Activated naive CD4-positive, alpha-beta T cell treated with anti-CD3 and anti-CD28 coated beads, Interleukin-2, amount 50 U/mL, for 72 hours (primary cell): ENCODE data around the gene SLC37A1. TPM values are rescaled to one million over a fixed set of nuclear protein-coding genes. Genes with fewer than 3 reads are reported as not detected.
A peak's percentile ranks its signal among the peaks of the same experiment; 100 is the strongest.
"Not testable (repeated sequence)": the region's sequence is repeated elsewhere in the genome, so short reads cannot be mapped to it uniquely, and the experiment has no call there.

Experiments
- ATAC-seq, 2 donors: fragments of 150-1000 bp; cut with Tn5 transposase; 2 replicates each; pipeline ENCODE4 v1.10.0; 2021; ENCODE audit warnings: mild to moderate bottlenecking in 2 of 2, moderate library complexity in 2 of 2
- DNase-seq, 2 donors: peaks; one replicate each; pipeline ENCODE4 v3.0.0; 2021 to 2022; ENCODE audit warnings: low spot score in 2 of 2
- H3K27ac Mint-ChIP-seq, 2 donors: one replicate each; pipeline ENCODE4 v1.8.0; 2022; ENCODE audit warnings: mild to moderate bottlenecking in 2 of 2, mixed read lengths in 2 of 2
- H3K36me3 Mint-ChIP-seq, 2 donors: one replicate each; pipeline ENCODE4 v1.8.0; 2022; ENCODE audit warnings: mixed read lengths in 2 of 2
- H3K9me3 Mint-ChIP-seq, 2 donors: one replicate each; pipeline ENCODE4 v1.8.0; 2022; ENCODE audit warnings: mixed read lengths in 2 of 2
- total RNA-seq, 2 donors: library from RNA; stranded (reverse); gene quantifications; one replicate each; pipeline ENCODE4 v1.2.3, GENCODE V29; 2022

Gene SLC37A1
- total RNA-seq, 2 donors from 2014 or later = 15.2 to 20.6 TPM

DNA sequence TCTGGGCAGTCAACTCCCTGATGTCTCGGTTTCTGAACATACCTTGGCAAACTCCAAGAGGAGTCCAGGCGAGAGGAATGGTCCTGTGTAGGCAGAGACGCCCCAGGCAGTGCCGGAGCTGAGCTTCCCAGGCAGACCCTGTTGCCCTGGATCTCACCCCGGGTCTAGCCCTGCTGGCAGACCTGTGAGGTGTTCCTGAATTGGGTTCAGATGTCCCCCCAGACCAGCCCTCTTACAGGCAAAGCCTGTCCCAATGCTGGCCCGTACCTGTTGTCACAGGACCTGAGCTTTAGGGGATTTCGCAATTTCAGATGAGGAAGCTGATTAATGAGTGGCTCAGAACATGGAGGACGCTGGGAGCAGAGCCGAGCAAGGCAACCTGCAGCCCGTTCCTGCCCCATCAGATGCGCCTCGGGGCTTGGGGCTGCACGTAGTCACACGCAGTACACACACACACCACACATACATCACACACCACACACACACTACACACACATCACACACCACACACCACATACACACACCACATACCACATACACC, 101.2 kb downstream of the SLC37A1 start:
- Mint-ChIP-seq H3K27ac (no peak overlapping the region), H3K9me3 (peaks cover 4 to 10% of the 10 kb centered on the region in 2 donors), H3K36me3 (peaks cover 6 to 9% of the 10 kb centered on the region in 2 donors)
- DNase-seq = peak; percentile 57 to 72
- peak; percentile 75 to 83 for ATAC-seq

- H3K36me3 Mint-ChIP-seq, H3K27ac Mint-ChIP-seq, H3K9me3 Mint-ChIP-seq, DNase-seq, ATAC-seq: not testable (repeated sequence)
Measured at GRCh38 chr21:42615377-42615776, 101.7 kb downstream of the SLC37A1 start.

- H3K36me3 Mint-ChIP-seq = peaks cover 6 to 9% of the 10 kb centered on the region in 2 donors
- DNase-seq = no peak
- H3K27ac Mint-ChIP-seq = no peak overlapping the region
- ATAC-seq = no peak
- H3K9me3 Mint-ChIP-seq = peaks cover 0 to 10% of the 10 kb centered on the region in 2 donors
Measured at GRCh38 chr21:42615924-42616323, 102.3 kb downstream of the SLC37A1 start.

DNA sequence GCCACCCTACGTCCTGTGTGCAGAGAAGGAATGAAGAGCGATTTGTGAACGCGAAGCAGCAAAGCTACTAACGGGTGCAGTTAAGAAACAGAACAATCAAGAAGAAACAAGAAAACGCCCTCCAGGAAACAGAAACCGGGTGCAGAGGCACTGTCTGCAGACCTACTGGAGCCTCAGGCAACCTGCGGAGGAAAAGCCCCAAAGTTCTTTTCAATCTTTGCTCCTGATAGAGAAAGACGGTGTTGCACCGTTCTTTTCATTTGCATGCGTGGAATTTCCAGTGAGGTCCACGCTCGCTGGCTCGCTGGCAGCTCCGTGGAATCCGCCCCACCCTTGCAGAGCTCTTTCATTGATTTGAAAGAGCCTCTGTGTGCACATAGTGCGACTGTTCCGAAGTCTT, 102.8 kb downstream of the SLC37A1 start:
- DNase-seq (peak in 1 of 2 donors; percentile 13), ATAC-seq (no peak)
- Mint-ChIP-seq H3K36me3 (peaks cover 6 to 9% of the 10 kb centered on the region in 2 donors), H3K9me3 (peaks cover 0 to 10% of the 10 kb centered on the region in 2 donors), H3K27ac (no peak overlapping the region)

DNA sequence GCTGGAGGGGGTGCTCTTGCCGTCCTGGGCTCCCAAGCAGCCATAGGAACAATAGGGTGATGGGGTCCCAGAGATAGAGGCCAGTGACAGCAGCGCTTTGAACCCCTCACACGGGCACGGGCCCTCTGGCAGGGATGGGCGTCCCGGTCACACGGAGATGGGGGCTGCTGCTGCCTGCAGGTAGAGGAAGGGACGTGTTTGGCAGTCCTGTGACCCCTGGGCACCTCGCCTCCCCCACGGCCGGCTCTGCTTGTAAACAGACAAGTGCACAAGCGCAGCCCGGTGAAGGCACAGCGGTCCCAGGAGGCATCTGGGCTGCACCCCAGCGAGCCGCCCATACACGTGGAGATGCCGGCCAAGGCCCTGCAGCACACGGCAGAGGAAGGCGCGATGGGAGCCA, 103.3 kb downstream of the SLC37A1 start:
- DNase-seq = no peak
- Mint-ChIP-seq H3K9me3 (peaks cover 0 to 10% of the 10 kb centered on the region in 2 donors), H3K36me3 (peaks cover 6 to 9% of the 10 kb centered on the region in 2 donors), H3K27ac (no peak overlapping the region)
- ATAC-seq = no peak

DNA sequence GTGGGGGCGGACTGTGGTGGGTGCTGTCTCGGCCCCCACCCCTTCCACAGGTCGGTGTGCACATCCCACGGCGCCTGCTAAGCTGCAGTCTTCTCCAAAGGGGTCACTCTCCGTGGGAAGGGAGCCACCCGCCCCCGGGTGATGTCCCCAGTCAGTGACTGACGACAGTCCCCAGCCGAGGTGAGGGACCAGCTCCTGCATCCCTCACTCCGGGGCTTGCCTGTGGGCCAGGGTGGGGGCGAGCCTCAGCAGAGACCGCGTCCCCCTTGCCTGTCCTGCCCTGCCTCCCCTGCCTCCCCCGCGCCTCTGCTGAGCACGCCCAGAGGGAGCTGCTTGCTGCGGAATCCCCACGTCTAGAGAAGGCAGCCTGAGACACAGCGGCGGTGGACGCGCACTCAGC, 103.8 kb downstream of the SLC37A1 start:
- peaks cover 4 to 6% of the 10 kb centered on the region in 2 donors for H3K36me3 Mint-ChIP-seq
- H3K27ac Mint-ChIP-seq = no peak overlapping the region
- no peak for DNase-seq
- no peak for ATAC-seq
- peaks cover 0 to 10% of the 10 kb centered on the region in 2 donors for H3K9me3 Mint-ChIP-seq

DNA sequence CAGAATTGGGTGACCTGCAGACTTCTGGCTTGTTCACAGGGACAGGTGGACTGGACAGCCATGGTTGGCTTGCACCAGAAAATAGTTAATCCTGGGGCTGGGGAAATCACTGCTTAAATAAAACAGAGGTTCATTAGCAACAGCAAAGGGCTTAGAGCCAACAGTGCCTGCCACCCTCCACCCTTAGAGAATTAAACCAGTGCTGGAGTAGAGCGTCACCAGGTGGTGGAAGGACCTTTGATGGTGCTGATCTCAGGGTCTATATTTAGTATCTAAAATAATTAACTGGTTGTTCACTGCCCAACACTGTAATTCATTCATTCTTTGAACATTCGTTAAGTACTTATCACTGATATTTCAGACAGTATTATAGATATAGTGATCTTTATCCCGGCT, 105.1 kb downstream of the SLC37A1 start:
- no peak for DNase-seq
- Mint-ChIP-seq H3K36me3 (no peaks in the 10 kb centered on the region), H3K9me3 (peaks cover 0 to under 1% of the 10 kb centered on the region in 2 donors), H3K27ac (no peak overlapping the region)
- ATAC-seq = no peak

- no peaks in the 10 kb centered on the region for H3K36me3 Mint-ChIP-seq
- no peak for ATAC-seq
- H3K9me3 Mint-ChIP-seq = no peaks in the 10 kb centered on the region
- no peak overlapping the region for H3K27ac Mint-ChIP-seq
- DNase-seq = no peak
Measured at GRCh38 chr21:42619166-42619565, 105.5 kb downstream of the SLC37A1 start.

GRCh38 chr21:42619841-42620240, 106.2 kb downstream of the SLC37A1 start:
- DNase-seq = no peak
- Mint-ChIP-seq H3K36me3 (no peaks in the 10 kb centered on the region), H3K27ac (no peak overlapping the region), H3K9me3 (no peaks in the 10 kb centered on the region)
- ATAC-seq = no peak

DNA sequence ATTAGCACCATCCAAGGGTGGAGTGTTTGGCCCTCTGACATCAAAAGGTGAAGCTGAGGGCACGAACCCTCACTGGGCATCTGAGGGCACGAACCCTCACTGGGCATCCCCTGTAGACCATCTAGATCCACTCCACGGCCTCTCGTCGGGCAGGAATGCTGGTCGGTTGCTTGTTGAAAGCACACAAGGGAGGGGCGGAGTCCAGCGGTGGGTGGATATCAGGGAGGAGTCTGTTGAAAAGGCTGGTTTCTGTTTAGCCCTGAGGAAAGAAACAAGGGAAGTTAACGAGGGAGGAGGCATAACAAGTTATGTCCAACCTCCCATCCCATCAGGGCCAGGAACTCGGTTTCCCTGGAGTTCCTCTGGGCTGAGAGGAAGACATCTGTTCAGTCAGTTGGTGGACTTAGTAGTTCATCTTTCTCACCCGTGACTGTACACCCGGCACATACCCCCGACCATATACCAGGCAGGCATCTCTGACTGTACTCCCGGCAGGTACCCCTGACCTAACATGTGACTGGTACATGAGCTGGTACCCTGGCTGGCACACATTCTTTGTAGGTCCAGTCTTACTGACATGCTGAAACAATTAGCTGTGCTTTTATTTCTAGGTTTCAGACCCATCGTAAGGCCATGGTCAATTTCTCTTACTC, 107.6 kb downstream of the SLC37A1 start:
- no peak overlapping the region for H3K27ac Mint-ChIP-seq
- H3K36me3 Mint-ChIP-seq = no peaks in the 10 kb centered on the region
- ATAC-seq = no peak

GRCh38 chr21:42621819-42622177, 108.1 kb downstream of the SLC37A1 start:
- ATAC-seq = no peak
- no peaks in the 10 kb centered on the region for H3K36me3 Mint-ChIP-seq
- H3K27ac Mint-ChIP-seq = no peak overlapping the region
- DNase-seq = no peak
- H3K9me3 Mint-ChIP-seq = no peaks in the 10 kb centered on the region

More for the DNA sequence above, 107.6 kb downstream of the SLC37A1 start:
- DNase-seq = no peak
- no peaks in the 10 kb centered on the region for H3K9me3 Mint-ChIP-seq

- DNase-seq = no peak
- Mint-ChIP-seq H3K9me3 (no peaks in the 10 kb centered on the region), H3K27ac (no peak overlapping the region), H3K36me3 (no peaks in the 10 kb centered on the region)
- ATAC-seq = no peak
Measured at GRCh38 chr21:42622284-42622683, 108.6 kb downstream of the SLC37A1 start.

DNA sequence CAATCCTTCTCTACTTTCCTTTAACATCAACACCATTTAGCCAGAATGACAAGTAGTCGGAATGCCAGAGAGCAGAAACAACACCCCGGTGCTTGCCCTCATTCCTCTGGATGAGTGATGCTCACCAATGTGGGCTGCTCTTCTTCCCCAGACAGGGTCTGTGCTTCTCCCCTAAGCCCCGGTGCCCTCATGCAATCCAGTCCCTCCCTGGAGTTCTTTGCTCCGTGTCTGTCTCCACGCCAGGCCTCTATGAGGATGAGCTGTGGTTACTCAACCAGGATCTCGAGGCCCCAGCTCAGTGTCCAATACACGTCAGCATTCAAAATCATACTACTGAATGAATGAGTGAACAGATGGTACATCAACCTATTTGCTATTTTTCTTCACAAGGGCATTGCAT, 110.0 kb downstream of the SLC37A1 start:
- Mint-ChIP-seq H3K36me3 (no peaks in the 10 kb centered on the region), H3K27ac (no peak overlapping the region), H3K9me3 (no peaks in the 10 kb centered on the region)
- ATAC-seq (no peak), DNase-seq (no peak)

GRCh38 chr21:42624095-42624790, 110.6 kb downstream of the SLC37A1 start:
- ATAC-seq (no peak), DNase-seq (no peak)
- no peaks in the 10 kb centered on the region for H3K36me3 Mint-ChIP-seq
- H3K9me3 Mint-ChIP-seq = no peaks in the 10 kb centered on the region
- H3K27ac Mint-ChIP-seq = peak overlapping the region in 1 of 2 donors; percentile 70

DNA sequence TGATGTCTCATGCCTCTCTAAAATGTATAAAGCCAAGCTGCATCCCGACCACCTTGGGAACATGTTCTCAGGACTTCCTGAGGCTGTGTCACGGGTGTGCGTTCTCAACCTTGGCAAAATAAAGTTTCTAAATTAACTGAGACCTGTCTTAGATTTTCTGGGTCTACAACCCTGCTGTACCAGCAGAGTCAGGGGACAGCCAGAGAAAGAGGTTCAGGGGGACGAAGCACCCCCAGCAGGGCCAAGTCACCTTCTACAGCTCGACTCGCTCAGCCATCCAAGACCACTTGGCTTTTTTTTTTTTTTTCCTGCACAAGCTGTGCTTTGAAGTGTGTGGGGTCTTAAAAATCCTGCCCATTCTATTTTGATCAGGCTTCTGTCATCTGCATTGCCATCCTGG, 111.3 kb downstream of the SLC37A1 start:
- no peak overlapping the region for H3K27ac Mint-ChIP-seq
- DNase-seq (no peak), ATAC-seq (no peak)
- H3K36me3 Mint-ChIP-seq = no peaks in the 10 kb centered on the region
- H3K9me3 Mint-ChIP-seq = no peaks in the 10 kb centered on the region

GRCh38 chr21:42626171-42626570, 112.5 kb downstream of the SLC37A1 start:
- no peaks in the 10 kb centered on the region for H3K9me3 Mint-ChIP-seq
- no peaks in the 10 kb centered on the region for H3K36me3 Mint-ChIP-seq
- DNase-seq = no peak
- ATAC-seq = no peak
- H3K27ac Mint-ChIP-seq = no peak overlapping the region

GRCh38 chr21:42627527-42628289, 114.1 kb downstream of the SLC37A1 start:
- H3K9me3 Mint-ChIP-seq = no peaks in the 10 kb centered on the region
- ATAC-seq = peak in 1 of 2 donors; percentile 20
- no peak for DNase-seq
- no peaks in the 10 kb centered on the region for H3K36me3 Mint-ChIP-seq
- no peak overlapping the region for H3K27ac Mint-ChIP-seq
